Measurements from ENCODE around the gene PRDM15.

Gene PRDM15, protein sequence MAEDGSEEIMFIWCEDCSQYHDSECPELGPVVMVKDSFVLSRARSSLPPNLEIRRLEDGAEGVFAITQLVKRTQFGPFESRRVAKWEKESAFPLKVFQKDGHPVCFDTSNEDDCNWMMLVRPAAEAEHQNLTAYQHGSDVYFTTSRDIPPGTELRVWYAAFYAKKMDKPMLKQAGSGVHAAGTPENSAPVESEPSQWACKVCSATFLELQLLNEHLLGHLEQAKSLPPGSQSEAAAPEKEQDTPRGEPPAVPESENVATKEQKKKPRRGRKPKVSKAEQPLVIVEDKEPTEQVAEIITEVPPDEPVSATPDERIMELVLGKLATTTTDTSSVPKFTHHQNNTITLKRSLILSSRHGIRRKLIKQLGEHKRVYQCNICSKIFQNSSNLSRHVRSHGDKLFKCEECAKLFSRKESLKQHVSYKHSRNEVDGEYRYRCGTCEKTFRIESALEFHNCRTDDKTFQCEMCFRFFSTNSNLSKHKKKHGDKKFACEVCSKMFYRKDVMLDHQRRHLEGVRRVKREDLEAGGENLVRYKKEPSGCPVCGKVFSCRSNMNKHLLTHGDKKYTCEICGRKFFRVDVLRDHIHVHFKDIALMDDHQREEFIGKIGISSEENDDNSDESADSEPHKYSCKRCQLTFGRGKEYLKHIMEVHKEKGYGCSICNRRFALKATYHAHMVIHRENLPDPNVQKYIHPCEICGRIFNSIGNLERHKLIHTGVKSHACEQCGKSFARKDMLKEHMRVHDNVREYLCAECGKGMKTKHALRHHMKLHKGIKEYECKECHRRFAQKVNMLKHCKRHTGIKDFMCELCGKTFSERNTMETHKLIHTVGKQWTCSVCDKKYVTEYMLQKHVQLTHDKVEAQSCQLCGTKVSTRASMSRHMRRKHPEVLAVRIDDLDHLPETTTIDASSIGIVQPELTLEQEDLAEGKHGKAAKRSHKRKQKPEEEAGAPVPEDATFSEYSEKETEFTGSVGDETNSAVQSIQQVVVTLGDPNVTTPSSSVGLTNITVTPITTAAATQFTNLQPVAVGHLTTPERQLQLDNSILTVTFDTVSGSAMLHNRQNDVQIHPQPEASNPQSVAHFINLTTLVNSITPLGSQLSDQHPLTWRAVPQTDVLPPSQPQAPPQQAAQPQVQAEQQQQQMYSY

DNA sequence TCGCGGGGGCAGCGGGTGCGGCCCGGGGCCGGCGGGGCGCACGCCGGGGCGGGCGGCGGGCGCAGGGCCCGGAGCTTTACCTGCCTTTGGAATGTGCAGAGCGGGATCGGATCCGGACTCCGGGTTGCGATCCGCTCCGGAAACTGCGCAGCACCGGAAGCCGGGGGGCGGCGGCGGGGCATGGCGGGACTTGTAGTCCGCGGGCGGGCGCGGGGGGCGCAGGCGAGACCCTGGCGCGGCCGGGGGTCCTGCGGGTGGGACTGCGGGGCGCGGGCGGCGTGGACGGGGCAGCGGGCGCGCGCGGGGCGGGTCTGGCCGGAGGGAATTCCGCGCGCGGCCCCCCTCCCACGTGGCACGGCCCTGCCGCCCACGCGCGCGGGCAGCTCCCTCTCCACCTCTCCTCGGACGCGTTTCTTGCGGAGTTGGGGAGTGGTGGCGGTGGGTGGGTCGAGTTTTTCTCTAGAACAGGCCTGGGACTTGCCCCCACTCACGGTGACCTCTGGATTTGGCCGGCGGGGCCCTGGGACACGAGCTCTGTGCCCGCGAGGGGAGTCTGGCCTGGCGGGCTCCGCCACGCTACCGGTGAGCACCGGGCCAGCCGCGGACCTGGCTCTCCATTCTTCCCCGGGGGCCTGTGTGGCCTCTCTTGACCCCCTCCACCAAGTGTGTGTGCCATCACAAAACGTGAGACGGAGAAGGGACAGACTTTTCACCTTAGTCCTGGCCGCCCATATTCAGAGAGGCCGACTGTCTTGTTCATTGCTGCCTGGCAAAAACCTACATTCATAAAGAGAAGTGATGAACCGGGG is at the start of gene PRDM15:
Gene PRDM15, minus strand, starts transcription at position 155 of the 809 bp plus-strand sequence. CDS start 18,981 bp downstream, outside the sequence.
- DNase-seq = peak; percentile 65 to 83

DNA sequence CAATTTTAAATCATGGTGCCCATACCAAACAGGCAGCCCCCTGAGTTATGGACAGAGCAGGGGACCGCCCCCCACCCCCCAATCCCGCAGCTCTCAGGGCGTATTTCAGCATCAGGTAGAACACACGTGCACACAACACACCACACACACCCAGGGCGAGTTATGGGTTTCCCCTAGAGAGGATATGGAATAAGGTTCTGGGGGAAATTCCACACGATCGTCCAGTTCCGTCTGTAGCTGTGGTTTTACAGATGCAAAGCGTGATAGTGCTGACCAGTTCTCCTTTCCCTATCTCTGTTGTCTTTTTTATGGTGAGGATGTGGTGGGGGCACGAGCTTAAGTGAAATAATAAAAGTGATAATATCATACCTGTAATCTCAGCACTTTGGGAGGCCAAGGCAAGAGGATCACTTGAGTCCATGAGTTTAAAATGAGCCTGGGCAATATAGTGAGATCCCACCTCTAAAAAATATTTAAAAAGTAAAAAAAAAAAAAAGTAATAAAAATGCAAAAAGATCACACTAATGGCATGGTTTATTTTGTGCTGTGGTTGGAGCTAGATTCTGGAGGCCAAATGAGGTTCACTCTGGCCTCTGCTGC is 49.6 kb upstream of the PRDM15 start:
- DNase-seq = peak; percentile 24 to 41

DNA sequence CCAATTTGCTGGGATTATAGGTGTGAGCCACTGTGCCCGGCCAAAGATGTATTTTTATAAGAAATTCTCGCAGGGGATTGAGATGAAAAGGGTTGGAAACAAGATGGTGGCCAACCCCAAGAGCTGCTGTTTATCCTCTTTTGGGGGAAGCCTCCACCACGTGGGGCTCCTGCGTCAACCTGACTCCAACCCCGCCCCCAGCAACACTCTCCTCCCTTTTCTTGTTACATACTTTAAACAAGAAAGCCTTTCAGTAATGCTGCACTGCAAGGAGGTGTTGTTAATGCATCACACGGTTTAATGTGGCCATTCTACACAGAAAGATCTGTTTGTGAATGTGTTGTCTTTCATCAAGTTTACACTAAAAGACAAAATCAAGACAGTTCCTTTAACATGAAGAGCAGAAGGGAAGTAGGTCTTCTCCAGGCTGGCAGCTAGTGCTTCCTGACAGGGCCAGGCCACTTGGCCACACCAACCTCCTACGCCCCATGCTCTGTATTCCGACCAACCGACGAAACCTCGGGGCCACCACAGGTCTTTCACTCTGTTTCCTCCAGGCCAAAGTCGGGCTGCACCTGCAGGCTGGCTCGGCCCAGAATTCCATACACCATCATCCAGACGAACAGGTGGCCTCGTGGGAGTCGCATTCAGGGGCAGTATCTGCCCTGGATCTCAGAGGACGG is 48.7 kb upstream of the PRDM15 start:
- peak in 1 of 2 donors; percentile 14 for DNase-seq

DNA sequence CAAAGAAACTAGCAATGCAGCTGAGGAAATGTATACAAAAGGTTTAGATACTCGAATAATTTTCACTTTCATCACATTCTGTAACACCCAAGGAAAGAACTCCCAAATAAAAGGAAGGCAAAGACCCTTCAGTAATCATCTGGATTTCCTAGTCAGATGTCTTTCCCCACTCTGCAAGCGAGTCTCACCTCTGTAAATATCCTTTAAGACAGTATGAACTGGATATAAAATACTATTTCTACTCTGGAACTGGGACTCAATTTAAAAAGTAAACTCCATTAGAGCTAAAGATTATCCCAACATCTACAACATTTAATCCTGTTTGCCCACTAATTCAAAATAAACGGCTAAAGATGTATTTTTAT is 47.6 kb upstream of the PRDM15 start:
- no peak for DNase-seq

DNA sequence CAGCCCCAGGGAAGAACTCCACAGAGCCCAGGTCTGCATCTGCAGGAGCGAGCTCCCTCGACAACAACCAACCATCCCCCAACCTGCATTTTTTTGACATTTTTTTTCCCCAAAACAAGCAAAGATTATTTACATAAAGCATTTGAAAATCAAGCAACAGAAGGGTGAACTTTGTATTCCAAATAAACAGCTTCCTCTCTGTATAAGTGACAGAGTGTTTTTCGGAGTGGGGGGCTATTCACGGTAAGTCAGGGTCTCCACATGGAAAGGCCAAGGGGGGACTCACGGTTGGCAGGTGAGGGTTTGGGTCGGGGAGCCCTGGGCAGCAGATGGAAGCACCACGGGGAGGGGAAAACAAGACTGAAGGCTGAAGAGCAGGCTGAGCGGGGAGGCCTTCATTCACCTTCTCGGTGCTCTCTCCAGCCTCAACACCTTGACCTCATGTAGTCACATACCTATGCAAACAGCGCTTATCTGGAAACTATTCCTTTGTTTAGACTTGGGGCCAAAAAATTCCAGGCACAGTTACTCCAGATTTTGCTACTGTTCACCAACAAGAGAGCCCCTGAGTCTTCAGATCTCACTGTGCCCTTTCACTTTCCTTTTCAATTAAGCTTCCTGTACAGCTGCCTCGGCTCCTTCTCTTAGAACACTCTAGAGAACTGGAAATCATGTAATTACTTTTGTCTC is 47.1 kb upstream of the PRDM15 start:
- peak; percentile 15 to 72 for DNase-seq

DNA sequence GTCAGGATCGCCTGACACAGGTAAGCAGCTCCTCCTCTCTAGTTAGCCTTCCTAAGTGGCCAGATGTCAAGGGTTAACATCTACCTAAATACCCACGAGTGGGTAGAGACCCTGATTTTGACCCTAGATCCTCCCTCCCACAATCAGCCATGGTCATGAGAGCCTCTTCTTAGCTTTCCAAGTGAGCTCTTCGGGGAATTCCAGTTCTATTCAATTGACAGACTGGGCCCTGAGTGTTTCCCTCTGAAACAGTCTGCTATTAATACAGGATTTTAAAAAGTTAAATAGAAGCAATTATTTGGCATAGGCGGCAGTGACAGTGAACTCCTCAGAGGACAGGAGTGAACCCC is 46.6 kb upstream of the PRDM15 start:
- no peak for DNase-seq

DNA sequence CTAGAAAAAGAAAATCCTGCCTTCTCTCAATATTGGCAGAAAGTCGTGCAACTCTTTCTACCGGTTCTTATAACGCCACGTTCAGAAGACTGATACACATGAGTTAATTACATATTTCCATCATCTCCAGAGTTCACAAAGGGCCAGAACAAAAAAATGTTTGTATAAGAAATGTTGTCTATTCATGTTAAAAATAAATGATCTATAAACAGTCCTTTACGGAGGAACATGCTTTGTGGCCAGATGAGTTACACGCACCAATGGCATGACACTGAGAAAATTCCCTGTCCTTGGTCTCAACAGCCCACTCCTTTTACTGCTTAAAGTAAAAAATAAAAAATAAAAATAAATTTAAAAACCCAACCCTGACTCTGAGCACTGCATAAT is 45.2 kb upstream of the PRDM15 start:
- no peak for DNase-seq

DNA sequence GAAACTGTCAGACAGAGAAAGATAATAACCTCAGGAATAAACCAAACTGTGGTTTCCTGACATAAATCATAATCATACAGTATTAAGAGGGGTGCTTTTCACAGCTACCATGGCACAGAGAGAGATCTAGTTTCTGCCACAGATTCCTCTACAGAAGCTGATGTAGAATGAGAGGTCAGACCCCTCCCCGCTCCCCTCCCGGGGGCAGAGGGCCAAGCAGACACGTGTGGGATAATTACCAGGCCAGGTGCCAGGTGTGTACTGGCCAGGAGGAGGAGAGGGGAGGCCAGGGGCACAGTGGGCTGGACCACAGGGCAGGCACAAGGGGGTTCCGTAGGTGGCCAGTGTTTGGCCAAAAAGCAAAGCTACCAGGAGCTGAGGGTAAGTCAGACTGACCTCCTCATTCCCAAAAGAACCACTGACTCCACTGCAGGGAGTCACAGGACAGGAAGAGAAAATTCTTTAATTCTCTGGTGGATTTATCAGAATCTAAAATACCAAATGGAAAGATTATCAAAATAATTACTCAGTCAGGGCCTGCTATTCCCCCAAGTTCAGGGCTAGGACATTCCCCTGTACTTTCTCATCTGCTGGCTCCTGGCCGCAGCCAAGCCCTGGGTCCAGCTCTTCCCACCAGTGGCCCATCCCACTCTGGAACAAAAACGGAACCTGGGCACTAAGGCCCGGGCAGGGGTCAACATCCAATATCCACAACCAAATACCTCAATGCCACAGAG is 44.7 kb upstream of the PRDM15 start:
- DNase-seq = no peak

DNA sequence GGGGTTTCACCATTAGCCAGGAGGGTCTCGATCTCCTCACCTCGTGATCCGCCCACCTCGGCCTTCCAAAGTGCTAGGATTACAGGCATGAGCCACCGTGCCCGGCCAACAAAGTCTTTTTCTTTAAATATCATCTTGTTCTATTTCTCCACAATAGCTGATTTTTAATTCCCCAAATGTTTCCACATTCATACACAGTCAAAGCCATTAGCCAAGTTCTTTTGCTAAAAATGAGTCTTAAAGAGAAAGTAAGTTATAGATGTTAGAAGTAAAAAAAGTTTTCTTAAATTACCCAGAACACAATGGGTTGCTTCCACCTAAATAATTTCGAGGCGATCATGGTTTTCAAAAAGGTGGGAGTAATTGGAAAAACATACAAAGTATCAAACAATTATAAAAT is 44.0 kb upstream of the PRDM15 start:
- DNase-seq = no peak

DNA sequence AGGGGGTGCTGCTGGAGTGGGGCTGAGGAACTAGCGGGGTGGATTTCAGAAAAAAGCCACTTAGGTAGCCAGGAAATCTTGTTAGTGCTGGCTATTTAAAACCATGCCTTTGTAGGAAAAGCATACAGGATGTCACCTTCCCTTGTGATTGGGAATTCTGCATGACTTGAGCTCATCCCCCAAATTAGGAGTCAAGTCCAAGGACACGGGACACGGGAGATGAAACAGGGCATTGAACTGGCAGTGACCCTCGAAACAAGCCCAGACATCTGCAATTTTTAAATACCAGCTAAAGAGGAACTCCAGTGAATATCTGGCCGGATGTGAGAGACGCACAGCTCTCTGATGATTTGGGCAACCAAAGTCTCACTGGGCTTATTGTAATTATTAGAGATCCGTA is 41.9 kb upstream of the PRDM15 start:
- peak in 1 of 2 donors; percentile 18 for DNase-seq

DNA sequence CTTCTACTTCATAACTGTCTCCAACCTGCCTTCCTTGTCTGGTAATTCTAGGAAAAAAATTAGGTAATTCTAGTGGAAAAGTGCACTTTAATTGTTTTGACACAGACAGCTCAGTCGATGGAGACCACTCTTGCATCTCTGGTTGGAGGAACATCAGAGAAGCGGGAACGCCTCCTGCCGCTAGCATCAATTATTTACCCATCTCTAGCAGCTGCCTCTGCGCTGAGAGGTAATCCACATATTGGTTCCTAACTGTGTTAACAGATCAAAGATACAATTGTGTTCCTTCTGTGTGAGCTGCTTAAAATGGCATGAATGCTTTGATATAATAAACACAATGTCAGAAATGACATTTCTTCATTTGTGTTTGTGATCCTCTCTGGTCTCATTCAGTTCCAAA is 41.3 kb upstream of the PRDM15 start:
- no peak for DNase-seq

DNA sequence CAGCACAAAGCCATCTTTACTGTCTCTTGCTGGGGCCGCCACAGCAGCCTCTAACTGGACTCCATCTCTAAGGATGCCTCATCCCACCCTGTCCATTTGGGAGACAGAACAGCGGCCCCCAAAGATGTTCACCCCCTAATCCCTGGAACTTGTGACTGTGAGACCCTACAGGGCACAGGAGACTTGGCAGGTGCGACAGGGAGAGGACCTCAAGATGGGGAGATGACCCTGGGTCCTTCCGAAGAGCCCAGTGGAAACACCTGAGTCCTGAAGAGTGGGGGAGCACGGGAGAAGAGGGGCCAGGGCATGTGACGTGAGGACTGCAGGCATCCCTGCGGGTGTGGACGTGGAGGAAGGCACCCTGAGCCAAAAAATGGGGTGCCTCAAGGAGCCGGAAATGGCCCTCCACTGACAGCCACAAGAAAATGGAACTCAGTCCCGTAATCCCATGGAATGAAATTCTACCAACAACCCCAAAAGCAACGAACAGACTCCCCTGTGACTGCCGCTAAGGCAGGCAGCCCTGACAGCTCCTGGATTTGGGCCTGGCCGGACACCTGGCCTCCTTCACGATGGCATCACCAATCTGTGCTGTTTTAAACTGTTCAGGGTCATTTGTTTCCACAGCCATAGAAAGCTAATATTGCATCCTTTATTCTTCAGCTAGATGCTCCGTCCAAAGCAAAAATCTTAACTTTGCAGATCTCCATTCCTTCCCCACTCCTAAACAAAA is 40.7 kb upstream of the PRDM15 start:
- DNase-seq = no peak

DNA sequence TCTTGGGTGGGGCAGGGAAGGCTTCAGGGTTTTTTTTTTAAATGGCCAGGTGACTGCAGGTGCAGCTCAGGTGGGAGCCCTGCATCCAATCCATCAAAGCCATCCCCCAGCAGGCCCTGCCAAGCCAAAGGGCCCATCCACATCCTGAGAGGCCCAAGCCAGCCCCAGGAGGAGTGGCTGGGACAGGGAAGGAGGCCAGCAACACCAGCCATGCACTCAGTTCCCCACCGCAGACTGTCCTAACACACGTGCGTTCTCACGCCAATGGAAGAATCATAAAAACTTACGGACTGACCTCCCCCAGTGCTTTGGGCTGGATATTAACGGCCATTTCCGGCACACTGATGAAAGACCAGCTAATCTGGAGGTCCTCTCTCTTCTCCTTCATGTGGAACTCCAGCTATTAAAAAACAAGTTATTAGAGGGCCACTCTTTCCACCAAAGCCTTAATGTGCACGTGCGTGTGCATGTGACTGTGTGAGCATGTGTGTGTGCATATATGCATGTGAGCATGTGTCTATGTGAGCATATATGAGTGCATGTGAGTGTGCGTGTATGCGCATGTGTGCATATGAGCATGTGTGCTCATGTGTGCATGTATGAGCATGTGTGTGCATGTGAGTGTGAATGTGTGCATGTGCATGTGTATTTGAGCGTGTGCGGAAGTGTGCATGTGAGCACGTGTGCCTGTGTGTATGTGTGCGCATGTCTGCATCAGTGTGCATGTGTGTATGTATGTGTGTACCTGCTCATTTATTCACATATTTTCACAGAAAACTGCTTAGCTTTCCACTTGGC is 39.6 kb upstream of the PRDM15 start:
- no peak for DNase-seq

DNA sequence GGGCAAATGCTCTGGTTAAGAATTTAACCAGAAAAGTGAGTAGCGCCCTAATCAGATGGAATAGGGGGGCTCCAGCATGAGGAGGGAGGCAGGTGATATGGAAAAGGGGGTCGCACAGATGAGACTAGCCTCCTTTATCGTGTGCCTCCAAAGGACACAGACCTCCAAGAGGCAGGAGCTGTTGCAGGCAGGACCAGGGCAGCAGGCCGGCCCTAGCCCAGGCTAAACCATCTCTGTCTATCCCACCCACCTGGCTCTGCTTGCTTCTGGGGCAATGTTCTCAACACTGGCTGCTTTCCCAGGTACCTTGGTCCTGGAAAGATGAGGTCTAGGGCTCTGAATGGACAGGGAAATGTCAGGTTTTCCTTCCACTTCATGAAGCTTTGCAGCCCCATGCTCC is 38.4 kb upstream of the PRDM15 start:
- no peak for DNase-seq

DNA sequence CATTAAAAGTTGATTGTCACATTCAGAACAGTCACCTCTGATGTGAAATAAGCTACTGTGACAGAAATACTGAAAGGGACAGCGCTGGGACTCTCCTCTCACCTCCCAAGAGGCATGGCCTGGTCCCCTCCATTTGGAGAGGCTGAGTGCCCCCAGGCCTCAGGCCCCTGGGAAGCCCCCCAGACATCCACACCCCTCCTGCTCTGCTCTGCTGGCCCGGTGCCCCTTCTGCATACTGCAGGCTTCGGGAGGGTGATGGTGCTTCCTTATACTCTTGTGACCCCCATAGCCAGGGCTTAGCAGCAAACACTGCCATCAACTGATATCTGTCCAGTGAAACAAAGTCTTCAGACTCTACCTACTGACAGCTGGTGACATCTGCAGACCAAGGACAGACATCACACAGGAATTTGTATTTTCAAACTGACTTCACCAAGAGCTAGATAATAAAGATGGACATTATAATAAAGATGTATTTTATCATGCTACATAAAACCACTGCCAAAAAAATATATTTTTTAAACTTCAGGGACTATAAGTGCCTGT is 37.8 kb upstream of the PRDM15 start:
- no peak for DNase-seq

DNA sequence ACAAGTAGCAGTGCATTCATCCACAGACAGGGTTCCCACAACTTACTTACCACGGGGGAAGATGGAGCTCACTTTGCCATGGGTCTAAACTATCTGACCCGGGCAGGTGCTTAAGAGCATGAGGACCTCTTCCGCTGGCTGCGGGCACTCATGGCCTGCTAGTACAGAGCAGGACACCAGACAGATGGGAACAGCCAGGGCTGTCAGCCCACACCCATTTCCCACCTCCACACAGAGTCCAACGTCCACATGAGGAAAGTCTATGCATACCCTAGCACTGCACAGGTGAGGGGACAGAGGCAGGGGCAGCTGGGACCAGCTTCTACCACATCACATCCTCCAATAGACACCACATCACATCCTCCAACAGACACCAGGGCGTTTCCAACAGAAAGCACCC is 35.8 kb upstream of the PRDM15 start:
- DNase-seq = no peak

DNA sequence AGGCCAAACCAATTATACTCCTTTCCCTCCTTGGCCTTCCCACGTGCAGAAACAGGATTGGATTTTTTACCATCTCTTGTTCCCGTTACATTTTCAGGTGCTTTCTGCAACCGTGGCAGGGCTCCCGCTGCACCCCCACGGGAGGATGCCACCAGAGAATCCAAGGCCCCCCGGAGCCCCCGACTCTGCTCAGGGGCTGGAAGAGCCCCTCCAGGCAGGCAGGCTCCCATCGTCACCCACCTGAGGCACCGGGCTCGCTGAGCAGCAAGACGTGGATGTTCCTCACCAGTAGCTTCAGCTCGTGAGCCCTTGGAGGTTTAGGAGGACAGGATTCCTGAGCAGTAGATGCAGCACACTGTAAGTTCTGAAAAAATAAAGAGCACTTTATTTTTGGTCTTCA is 35.2 kb upstream of the PRDM15 start:
- no peak for DNase-seq

DNA sequence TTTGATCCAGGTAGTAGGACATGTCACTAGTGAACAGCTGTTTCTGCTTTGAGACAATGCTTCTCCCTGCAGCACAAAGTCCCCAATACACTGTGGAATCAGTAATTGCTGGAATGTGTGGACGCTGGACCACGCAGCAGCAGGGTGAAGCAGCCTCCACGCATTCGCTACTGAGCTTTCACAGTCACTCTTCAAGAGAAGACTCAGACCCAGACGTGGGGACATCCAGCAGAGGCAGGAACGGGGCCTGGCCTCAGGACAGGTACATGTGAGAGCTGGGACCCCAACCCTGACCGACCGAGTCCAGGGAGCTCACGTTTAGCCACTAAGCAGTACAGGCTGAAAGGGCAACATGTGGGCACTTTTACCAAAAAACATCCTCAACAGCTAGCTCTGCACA is 34.1 kb upstream of the PRDM15 start:
- no peak for DNase-seq
